Astrocyte of the spinal cord (primary cell): ENCODE measurements around the gene ASCL4.
A peak's percentile ranks its signal among the peaks of the same experiment; 100 is the strongest.

Source experiments
- DNase-seq: peaks from one replicate; pipeline ENCODE4 v3.0.0; 2011; ENCODE audit warnings: low read depth, low spot score
- H3K4me3 ChIP-seq: 2 replicates; pipeline ENCODE4 v1.5.1; 2011; ENCODE audit warnings: low read depth, mild to moderate bottlenecking, low read length, moderate library complexity
- CTCF ChIP-seq: IDR thresholded peaks from 2 replicates; pipeline ENCODE4 v1.5.1; 2012; ENCODE audit warnings: low read depth, mild to moderate bottlenecking, low read length, inconsistent platforms
- in situ Hi-C: cut with HindIII; loops from 2 replicates; pipeline ENCODE4 v1.10.0; 2017; ENCODE audit warnings: low sequenced_read_pairs

The ASCL4 gene

DNA sequence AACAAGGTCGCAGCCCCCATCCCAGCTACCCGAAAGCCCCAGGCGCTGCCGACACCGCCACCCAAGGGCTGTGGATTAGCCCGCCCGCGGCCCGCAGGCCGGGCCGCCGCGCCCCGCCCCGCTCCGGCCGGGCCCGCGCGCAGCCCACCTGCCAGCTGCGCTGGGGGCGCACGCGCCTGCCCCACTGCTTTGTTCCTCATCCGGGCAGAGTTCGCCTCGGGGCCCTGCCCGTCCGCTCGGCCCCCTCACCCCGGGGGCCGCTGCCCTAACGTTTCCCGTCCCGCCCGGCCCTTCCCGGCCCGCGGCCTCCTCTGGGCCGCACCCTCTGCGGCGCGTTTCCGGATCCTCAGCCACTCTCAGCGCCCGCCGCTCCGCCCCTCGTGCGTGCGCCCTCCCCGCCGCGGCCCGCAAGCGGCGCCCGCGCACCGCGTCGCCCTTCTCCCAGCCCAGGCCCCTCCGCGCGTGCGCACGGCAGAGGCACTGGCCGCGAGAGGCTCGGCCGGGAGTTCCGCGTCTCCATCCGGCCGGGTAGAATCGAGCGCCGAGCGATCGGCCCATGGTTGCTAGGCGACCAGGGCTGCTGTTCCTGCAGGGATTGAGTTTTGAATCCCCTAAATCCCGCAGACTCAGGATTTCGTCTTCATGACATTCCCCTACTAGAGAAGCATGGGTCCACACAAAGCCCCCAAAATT lies 13.5 kb upstream of the ASCL4 start, which contains the start of gene PRDM4:
TSS of gene PRDM4 (minus strand) at position 329 of the 693 bp plus-strand sequence. CDS start 622 bp downstream, outside the sequence.
- TF ChIP-seq CTCF = no peak
- in situ Hi-C loops = no loop called here
- peak; percentile 94 for DNase-seq
- peak within 1 kb of the TSS; percentile 89 for H3K4me3 ChIP-seq

DNA sequence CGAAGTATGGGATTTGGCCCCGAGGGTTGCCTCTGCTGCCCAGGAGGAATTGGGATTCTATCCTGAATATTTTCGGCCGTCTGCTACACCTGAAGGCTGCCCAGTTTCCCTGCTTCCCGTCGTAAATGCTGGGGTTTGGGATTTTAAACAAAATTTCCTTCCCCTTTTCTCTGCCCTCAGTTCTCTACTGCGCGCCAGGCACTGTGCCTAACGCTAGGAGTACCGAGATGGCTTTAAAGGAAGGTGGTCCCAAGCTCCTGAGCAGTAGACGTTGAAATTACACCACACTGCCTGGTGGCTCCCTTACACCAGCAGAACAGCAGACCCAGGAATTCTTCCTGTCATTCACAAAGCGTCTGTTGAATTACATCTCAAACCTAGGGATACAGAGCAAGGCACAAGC lies 13.0 kb upstream of the ASCL4 start:
- DNase-seq = no peak
- TF ChIP-seq CTCF = no peak
- in situ Hi-C loops = no loop called here
- H3K4me3 ChIP-seq = peak overlapping the region; percentile 60

DNA sequence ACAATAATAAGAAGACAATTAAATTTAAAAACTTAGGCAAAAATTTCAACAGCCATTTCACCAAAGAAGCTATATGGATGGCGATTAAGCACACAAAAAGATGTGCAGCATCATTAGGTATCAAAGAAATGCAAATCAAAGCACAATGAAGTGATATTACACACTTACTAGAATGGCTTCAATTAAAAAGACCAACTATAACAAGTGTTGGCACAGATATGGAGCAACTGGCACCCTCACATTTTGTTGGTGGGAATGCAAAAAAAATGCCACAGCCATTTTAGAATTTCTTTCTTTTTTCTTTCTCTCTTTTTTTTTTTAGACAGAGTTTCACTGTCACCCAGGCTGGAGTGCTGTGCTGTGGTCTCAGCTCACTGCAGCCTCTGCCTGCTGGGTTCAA lies 11.6 kb upstream of the ASCL4 start:
- DNase-seq = no peak
- in situ Hi-C loops = no loop called here
- no peak overlapping the region for H3K4me3 ChIP-seq
- TF ChIP-seq CTCF = no peak

GRCh38 chr12:107764626-107765025 lies 9.9 kb upstream of the ASCL4 start:
- DNase-seq = no peak
- in situ Hi-C loops = no loop called here
- no peak overlapping the region for H3K4me3 ChIP-seq
- no peak for TF ChIP-seq CTCF

DNA sequence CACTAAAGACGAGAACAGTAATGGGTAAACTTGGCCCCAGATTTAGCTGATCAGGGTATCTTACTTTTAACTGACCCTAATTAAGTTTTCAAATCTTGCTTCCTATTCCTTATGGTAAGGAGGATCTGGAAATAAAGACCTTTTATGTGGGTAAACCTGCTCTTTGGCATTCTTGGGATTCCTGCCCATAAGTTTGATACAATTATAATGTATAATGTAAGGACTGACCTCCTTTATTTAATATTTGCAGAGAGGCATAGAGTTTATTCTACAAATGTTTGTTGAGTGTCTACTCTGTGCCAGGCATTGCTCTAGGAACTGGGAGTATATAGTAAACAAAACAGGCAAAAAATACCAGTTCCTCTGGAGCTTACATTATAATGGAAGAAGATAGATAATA lies 9.2 kb upstream of the ASCL4 start:
- TF ChIP-seq CTCF = no peak
- in situ Hi-C loops = no loop called here
- no peak for DNase-seq
- no peak overlapping the region for H3K4me3 ChIP-seq

DNA sequence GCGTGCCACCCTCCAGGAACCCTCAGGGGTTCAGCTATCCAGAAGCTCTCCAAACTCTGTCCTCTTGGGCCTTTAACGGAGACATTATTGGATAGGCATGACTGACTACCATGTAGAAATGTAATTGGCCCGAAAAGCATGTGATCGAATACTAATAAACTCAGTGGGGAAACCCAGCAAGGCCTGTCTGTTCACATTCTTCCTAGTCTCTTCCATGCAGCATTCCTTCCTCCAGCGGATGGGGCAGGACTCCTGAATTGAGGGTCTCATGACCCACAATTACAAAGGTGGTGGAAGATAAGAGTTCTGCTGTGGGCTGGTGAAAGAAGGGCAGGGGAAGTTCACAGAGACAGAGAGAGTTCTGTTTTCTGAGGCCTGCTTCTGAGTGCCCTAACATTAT lies 7.0 kb upstream of the ASCL4 start:
- in situ Hi-C loops = no loop called here

More for the DNA sequence above, 7.0 kb upstream of the ASCL4 start:
- DNase-seq = no peak
- no peak overlapping the region for H3K4me3 ChIP-seq
- no peak for TF ChIP-seq CTCF
